ENCODE measurements around the gene NHLRC2.
"Not testable (repeated sequence)": the region's sequence is repeated elsewhere in the genome, so short reads cannot be mapped to it uniquely, and the experiment has no call there.

NHLRC2 gene

GRCh38 chr10:113937756-113938155, 83.3 kb downstream of the NHLRC2 start:
- DNase-seq (ENCODE audit: low read depth in 2 of 2, low spot score in 1 of 2): no peak

GRCh38 chr10:113939212-113939860, 84.9 kb downstream of the NHLRC2 start:
- no peak for DNase-seq (ENCODE audit: low read depth in 2 of 2, low spot score in 1 of 2)

DNA sequence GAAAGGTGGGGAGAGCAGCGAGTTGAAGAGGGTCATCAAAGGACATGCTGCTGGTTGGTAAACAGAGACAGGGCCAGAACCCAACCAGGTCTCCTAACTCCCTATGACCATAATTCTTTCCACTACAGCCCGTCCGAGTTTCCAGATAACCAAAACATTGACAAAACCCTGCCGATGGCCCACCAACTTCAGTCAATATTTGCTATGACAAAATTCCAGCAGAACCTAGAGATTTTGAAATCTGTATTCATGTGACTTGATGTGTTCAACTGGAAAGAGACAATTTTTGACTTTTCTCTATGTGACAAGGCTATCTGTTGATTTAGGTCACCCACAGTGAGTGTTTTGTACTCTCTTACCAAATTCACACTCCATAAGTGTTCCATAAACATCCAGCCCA, 86.7 kb downstream of the NHLRC2 start:
- no peak for DNase-seq (ENCODE audit: low read depth in 2 of 2, low spot score in 1 of 2)

DNA sequence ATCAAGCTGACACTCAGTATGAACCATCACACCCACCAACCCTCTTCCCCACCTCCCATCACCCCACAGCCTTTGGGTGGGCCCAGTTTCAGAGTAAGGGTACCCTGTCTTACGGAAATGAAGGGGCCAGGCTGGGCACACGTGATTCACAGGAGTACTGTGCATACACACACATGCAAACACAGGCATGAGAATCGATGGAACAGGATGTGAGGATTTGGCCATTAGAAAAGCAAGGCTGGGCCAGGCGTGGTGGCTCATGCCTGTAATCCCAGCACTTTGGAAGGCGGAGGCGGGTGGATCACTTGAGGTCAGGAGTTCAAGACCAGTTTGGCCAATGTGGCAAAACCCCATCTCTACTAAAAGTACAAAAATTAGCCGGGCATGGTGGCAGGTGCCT, 88.7 kb downstream of the NHLRC2 start:
- DNase-seq (ENCODE audit: low read depth in 2 of 2, low spot score in 1 of 2): not testable (repeated sequence)

DNA sequence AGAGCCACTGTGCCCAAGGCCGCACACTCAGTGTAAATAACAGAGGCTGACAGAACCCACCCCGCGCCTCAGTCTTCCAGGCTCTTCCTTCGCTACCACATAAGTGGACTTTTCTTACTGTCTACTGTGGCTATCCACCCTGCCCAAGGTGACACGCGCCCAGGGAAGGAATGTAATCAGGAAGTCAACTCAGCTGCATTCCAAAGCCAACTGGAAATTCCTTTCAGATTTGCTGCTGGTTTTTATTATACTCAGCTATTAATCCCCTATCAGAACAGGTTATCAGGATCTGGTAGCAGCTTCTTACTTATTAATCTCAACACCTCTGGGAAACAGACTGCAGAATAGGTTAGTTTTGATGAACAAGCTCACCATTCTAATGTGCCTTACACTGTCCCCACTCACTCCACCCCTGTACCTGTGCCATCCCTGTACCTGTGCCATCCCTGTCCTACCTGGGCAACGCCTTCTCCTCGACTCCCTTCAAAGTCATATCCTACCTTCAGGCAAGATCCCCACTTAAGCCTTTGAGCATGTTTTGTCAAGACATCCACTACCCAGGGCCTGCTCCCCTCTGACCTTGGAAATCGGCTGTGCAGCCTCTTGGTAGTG, 90.7 kb downstream of the NHLRC2 start:
- no peak for DNase-seq (ENCODE audit: low read depth in 2 of 2, low spot score in 1 of 2)

GRCh38 chr10:113945687-113946085, 91.2 kb downstream of the NHLRC2 start:
- DNase-seq (ENCODE audit: low read depth in 2 of 2, low spot score in 1 of 2): no peak

DNA sequence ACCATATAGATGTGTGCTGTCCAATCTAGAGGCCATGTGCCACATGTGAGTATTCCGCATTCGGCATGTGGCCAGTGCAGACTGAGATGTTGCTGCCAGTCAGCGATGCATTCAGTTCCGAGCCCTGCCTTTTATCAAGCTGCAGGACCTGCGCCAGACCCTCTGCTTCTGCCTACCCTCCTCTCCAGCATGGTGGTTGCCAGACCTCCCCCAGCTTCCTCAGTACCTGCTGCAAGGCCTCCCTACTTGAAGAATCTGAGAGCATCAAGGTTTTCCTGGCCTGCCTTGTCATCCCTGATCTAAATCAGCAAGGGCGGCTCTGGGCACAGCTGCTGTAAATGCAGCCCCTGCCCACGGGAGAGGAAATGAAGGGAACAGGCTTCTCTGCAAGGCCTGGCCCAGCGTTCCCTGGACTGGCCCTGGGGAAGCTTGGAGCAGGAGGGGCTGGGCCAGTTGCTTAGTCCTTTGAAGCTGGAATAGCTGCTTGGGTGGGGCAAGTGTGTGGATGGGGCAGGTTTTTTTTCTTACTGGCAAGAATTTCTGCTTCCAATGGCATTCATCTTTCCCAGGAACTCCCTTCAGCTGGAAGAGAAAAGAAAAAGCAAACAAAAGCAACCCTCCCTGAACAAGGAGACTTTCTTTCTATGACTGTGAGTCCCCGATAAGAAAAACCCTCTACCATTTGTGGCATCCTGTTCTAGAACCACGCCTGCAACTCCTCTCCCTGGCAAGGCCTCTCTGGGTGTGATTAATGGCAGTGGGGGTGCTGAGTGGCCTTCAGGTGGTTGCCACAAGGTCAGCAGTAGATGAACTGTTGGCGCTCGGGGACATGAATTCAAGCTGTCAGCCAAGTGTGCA, 93.0 kb downstream of the NHLRC2 start:
- DNase-seq (ENCODE audit: low read depth in 2 of 2, low spot score in 1 of 2): no peak

- no peak for DNase-seq (ENCODE audit: low read depth in 2 of 2, low spot score in 1 of 2)
Measured at GRCh38 chr10:113948048-113948447, 93.6 kb downstream of the NHLRC2 start.

DNA sequence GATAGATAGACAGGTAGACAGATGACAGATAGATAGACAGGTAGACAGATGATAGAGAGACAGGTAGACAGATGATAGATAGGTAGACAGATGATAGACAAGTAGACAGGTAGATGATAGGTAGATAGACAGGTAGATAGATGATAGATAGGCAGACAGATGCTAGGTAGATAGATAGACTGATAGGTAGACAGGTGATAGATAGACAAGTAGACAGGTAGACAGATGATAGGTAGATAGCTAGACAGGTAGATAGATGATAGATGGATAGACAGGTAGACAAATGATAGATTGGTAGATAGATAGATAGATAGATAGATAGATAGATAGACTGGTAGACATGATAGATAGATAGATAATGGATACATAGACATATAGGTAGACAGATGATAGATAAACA, 95.8 kb downstream of the NHLRC2 start:
- no peak for DNase-seq (ENCODE audit: low read depth in 2 of 2, low spot score in 1 of 2)

GRCh38 chr10:113953505-113954272, 99.2 kb downstream of the NHLRC2 start:
- no peak for DNase-seq (ENCODE audit: low read depth in 2 of 2, low spot score in 1 of 2)

DNA sequence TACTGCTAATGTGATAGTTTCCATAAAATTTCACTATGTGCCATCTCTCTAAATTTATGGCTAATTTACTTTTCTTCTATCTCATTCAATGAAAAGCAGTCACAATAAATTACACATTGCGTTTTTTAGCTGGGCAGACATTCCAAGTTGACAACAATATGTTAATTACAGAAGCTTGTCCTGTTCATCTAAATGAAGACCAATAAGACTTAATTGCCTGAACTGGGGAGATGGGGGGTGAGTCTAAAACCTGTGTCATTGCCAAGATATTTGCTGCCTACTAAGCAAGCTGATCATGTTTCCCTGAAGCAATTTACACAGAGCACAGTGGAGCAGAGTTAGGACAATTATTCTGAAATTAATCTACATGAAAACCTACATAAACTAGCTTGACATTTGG, 99.9 kb downstream of the NHLRC2 start:
- no peak for DNase-seq (ENCODE audit: low read depth in 2 of 2, low spot score in 1 of 2)

DNA sequence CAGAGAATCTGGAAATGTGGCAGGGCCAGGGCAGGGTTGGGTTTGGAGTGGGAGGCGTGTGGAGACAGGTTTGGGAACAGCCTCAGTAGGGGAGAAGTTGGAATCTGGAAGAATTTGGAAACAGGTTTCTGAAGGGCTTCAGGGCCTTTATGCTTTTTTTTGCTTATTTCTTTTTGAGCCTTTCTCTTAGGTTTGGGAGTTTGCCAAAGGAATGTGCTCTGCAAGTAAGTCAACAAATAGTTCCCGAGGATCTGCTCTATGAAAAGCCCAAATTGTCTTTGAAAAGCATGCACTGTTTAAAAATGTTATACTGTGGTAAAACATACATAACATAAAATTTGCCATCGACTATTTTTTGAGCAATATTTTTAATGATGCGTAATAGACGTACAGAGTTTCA, 102.6 kb downstream of the NHLRC2 start:
- no peak for DNase-seq (ENCODE audit: low read depth in 2 of 2, low spot score in 1 of 2)

DNA sequence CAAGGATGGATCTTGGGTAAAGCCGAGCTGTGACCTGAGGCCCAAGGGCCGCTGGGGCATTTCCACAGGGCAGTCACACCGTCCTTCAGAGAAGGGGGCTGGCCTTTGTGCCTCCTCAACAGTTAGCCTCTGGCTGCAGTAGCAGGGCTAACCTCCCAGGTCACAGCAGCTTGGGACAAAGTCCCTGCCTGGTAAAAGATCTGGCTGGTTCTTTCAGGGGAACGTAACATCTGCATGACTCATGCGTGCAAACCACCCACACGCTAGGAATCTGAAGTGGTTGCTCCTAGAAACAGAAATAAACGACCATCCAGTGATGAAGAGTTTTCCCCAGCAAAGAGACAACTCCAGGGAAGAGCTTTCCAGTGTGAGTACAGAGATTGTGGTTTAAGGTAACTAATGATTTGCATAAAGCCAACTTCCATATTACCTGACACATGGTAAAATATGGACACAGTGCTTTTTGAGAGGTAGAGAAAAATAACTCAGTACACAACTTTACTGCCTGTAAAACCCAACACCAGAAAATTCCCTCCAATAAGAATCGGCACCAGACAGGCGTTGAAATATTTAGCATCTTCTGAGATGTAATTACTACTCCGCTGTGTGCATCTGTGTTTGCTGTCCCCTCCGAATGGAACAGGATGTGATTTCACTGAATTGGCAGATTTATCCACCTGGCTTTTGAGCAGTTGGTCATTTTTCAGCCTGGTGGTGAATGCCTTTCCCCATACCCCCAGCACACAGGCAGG, 104.3 kb downstream of the NHLRC2 start:
- no peak for DNase-seq (ENCODE audit: low read depth in 2 of 2, low spot score in 1 of 2)

DNA sequence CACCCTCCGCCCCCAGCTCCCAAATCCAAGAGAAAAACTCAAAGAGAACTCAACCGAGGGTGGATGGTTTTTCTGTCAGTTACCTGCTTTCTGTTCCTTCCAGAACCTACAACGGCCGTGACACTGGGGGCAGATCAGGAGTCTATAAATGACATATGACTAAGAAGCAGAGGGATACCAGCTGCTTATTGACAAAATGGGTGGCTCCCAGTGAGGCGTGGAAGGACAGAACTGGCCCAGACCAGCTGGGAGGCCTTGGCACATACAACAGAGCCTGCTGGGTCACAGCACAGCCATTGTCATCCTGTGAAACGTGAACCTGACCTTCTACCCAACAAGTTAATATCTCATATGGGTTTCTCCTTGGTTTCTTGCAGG, 104.9 kb downstream of the NHLRC2 start:
- DNase-seq (ENCODE audit: low read depth in 2 of 2, low spot score in 1 of 2): no peak

DNA sequence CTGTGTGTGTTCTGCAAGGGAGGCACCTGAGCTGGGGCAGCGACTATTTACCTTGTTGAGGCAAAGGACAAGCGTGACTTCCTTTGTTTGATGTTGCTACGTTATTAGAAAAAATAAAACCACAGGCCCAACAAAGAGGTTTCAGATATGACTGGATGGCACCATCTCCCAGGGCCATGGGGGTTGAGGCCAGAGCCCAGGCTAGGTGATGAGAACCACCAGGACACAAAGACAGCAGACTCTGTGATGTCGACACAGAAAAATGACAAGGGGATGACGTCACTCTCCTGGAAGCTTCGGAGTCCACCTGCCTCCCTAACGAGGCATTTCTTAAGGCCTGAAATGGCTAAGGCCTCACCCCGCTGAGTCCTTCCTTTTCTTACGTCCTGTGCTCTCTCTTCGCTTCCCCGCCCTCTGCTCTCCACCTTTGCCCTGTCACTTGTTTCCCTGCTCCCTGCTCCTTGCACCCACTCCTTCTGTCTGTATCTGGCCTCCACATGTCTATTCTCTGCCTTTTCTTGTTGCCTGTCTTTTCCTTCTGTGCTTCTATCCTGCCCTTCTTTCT, 106.2 kb downstream of the NHLRC2 start:
- no peak for DNase-seq (ENCODE audit: low read depth in 2 of 2, low spot score in 1 of 2)

- peak; percentile 18 to 24 for DNase-seq (ENCODE audit: low read depth in 2 of 2, low spot score in 1 of 2)
Measured at GRCh38 chr10:113961182-113962031, 106.9 kb downstream of the NHLRC2 start.

GRCh38 chr10:113965077-113965476, 110.6 kb downstream of the NHLRC2 start:
- DNase-seq (ENCODE audit: low read depth in 2 of 2, low spot score in 1 of 2): no peak

DNA sequence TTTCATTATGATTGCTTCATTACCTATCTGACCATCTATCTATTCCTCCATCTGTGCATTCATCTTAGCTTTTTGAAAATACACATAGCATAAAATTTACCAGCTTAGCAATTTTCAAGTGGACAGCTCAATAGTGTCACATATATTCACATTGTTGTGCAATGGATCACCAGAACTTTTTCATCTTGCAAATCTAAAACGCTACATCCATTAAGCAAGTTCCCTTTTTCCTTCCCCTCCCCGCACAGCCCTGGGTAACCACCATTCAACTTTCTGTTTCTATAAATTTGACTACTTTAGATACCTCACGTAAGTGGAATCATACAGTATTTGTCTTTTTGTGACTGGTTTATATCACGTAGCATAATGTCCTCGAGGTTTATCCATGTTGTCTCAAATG, 111.2 kb downstream of the NHLRC2 start:
- DNase-seq (ENCODE audit: low read depth in 2 of 2, low spot score in 1 of 2): no peak

Measured in stimulated activated CD8-positive, alpha-beta memory T cell treated with anti-CD3 and anti-CD28 coated beads, Interleukin-4, amount 100 ng/mL, for 1 hour (primary cell).